SH-SY5Y (cell line): Measurements from ENCODE around the gene SRRD.

ENCODE experiments used
- GATA2 ChIP-seq: IDR thresholded peaks from 2 replicates; pipeline ENCODE4 v1.6.1; 2011; ENCODE audit warnings: mild to moderate bottlenecking, low read depth, low read length
- GATA3 ChIP-seq: IDR thresholded peaks from 2 replicates; pipeline ENCODE4 v1.6.1; 2011; ENCODE audit warnings: low read depth, mild to moderate bottlenecking, low read length, moderate library complexity

DNA sequence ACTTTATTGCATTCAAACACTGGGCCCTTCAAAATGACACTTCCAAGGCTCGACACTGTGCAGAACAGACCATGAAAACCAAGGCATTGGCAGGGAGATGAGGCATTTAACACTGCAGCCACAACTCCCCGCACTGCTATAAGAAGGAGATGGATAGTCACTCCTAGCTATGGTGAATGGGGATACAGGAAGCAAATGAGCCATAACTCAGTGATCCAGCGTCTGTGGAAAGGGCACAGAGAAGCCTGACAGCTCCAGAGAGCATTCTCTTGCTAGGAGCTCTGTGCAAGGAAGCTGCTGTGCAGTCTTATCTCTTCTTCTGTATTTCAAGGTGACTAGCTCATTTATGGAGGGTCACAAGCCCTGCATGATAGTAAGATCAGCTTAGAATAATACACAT is 21.0 kb upstream of the SRRD start:
- TF ChIP-seq GATA3 (no peak), GATA2 (no peak)
